NCI-H1092 treated with DMSO at 0.1 percent for 48 hours (cell line): Measurements from ENCODE around the gene REST.
"Not testable (repeated sequence)": the region's sequence is repeated elsewhere in the genome, so short reads cannot be mapped to it uniquely, and the experiment has no call there.

ENCODE experiments used
- DNase-seq: peaks from one replicate; lab custom pipeline; 2025; lab: John Stamatoyannopoulos, UW

Gene REST

GRCh38 chr4:56909086-56909894 is 1.6 kb downstream of the REST start:
- DNase-seq: no peak

DNA sequence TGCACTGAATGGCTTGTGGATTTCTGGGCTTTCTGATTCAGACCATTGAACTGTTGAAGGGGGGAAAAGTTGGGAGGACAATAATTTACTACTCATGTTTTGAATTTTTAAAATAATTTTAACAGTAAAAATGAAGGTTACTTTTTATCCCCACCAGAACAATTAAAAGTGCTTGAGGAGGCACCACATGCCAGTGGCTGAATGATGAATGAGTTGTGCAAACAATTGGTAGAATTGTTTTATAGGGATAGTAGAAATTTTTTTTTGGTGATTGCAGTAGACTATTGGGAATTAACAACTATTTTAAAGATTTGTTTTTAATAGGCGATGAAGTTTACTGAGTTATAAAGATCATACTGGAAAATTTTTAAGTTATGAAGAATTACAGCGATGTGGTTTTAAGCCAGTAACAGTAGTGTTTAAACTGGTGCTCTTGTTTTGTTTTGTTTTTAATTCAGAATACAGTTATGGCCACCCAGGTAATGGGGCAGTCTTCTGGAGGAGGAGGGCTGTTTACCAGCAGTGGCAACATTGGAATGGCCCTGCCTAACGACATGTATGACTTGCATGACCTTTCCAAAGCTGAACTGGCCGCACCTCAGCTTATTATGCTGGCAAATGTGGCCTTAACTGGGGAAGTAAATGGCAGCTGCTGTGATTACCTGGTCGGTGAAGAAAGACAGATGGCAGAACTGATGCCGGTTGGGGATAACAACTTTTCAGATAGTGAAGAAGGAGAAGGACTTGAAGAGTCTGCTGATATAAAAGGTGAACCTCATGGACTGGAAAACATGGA is 2.7 kb downstream of the REST start:
- DNase-seq: no peak

GRCh38 chr4:56914336-56914735 is 6.6 kb downstream of the REST start:
- no peak for DNase-seq

GRCh38 chr4:56914977-56915376 is 7.3 kb downstream of the REST start:
- not testable (repeated sequence) for DNase-seq

GRCh38 chr4:56927196-56927595 is 19.5 kb downstream of the REST start:
- DNase-seq: no peak

- no peak for DNase-seq
Measured at GRCh38 chr4:56930638-56931037, 22.9 kb downstream of the REST start.

GRCh38 chr4:56931924-56932323 is 24.2 kb downstream of the REST start:
- no peak for DNase-seq

DNA sequence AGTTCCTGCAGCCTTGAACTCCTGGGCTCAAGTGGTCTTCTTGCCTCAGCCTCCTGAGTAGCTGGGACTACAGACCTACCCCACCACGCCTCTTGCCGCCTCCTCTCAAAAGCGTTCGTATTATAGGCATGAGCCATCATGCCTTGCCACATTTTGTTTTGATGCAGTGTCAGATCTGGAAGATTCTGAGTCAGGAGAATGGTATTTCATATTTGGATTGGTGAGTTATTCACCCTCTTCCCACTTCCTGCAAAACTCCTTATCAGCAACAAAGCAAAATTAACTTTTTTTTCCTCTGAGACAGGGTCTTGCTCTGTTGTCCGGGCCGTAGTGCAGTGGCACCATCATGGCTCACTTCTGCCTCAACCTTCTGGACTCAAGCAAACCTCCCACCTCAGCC is 29.6 kb downstream of the REST start:
- DNase-seq: no peak

- DNase-seq: not testable (repeated sequence)
Measured at GRCh38 chr4:56939826-56940225, 32.1 kb downstream of the REST start.

- DNase-seq: no peak
Measured at GRCh38 chr4:56940403-56940802, 32.7 kb downstream of the REST start.

- no peak for DNase-seq
Measured at GRCh38 chr4:56940971-56941370, 33.3 kb downstream of the REST start.

- no peak for DNase-seq
Measured at GRCh38 chr4:56941403-56941802, 33.7 kb downstream of the REST start.

DNA sequence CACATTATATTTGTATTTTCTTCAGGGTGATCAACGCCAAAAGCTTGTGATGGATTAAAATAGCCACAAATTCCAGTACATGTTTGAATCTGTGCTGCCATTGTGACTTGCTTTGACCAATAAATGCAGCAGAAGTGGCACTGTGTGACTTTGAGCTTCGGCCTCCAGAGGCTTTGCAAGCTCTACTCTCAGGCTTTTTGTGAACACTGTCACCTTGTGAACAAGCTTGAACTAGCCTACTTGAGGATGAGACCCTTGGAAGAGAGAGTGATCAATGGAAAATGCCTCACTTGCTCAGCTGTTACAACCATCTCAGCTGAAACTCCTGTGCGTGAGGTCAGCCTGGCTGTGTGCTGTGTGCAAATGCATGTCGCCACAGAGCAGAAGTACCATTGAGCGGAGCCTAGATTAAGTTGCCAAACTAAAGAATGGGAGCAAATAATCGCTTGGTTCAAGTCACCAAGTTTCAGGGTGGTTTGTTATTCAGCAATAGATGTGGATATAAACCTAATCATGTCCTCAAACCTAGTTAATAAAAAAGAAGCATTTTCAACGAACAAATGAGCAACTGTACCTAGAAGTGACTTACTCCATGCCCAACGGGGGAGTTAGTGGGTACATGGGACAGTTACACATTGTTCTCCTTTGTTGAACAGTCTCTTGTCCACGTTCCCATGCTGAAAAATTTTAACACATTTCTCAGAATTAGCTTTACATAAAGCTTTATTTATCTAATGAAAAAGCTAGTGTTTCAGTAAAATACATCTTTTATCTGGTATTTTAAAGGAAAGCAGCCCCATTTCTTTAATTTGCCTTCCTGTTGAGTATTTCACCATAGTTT is 46.2 kb downstream of the REST start:
- DNase-seq: no peak

GRCh38 chr4:56958111-56958517 is 50.4 kb downstream of the REST start:
- DNase-seq: peak; percentile 86

DNA sequence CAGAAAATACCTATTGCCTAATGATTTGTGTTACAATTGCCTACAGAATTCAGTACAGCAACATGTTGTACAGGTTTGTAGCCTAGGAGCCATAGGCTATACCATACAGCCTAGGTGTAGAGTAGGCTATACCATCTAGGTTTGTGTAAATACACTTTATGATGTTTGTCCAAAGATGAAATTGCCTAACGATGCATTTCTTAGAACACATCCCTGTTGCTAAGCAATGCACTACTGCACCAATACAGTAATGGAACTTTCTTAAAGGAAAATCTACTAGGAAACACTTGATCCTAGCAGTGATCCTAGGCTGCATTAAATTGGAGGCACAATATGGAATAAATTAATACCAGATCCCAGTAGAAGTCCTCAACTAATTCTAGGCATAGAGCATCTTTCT is 51.4 kb downstream of the REST start:
- DNase-seq: peak; percentile 7

- no peak for DNase-seq
Measured at GRCh38 chr4:56961107-56961500, 53.4 kb downstream of the REST start.

GRCh38 chr4:56971383-56971782 is 63.7 kb downstream of the REST start:
- DNase-seq: no peak

- no peak for DNase-seq
Measured at GRCh38 chr4:56972389-56972788, 64.7 kb downstream of the REST start.

GRCh38 chr4:56972809-56973208 is 65.1 kb downstream of the REST start:
- DNase-seq: no peak

GRCh38 chr4:56973336-56973735 is 65.6 kb downstream of the REST start:
- no peak for DNase-seq

- DNase-seq: no peak
Measured at GRCh38 chr4:56976283-56976836, 68.7 kb downstream of the REST start.

DNA sequence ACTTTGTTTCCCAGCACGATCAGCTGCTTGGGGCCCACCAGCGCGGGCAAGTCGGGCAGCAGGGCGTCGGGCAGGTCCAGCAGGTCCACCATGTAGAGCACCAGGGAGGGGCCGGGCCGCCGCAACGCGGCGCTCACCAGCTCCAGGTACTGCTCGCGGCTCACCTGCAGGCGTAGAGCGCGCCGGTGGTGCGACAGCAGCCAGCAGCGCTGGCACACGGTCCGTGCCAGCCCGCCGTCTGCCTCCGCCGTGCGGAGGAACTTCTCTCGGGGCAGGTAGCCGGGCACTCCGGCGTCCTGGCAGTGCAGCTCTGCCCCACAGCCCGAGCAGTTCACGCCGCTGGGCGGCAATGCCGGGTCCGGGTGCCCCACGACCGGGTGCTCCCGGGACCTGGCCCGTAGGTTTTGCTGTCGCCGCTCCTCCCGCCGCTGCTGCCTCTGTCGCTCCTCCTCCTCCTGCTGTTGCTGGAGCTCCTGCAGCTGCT is 69.2 kb downstream of the REST start:
- peak; percentile 73 for DNase-seq
